GM18526 (cell line): Measurements from ENCODE around the gene KIAA1671.

Experiments used
- POLR2A ChIP-seq: IDR thresholded peaks from 3 replicates; pipeline ENCODE4 v1.6.1; 2011; ENCODE audit not compliant: insufficient read length; ENCODE audit errors: extremely low read depth

The KIAA1671 gene

GRCh38 chr22:25086902-25087282 is 134.4 kb downstream of the KIAA1671 start:
- no peak for TF ChIP-seq POLR2A

GRCh38 chr22:25090225-25090890 is 137.8 kb downstream of the KIAA1671 start:
- TF ChIP-seq POLR2A = no peak

GRCh38 chr22:25091458-25091857 is 138.9 kb downstream of the KIAA1671 start:
- TF ChIP-seq POLR2A = no peak

- TF ChIP-seq POLR2A = no peak
These were observed 139.6 kb downstream of the KIAA1671 start for GRCh38 chr22:25092119-25092518.

GRCh38 chr22:25094579-25094978 is 142.1 kb downstream of the KIAA1671 start:
- no peak for TF ChIP-seq POLR2A

- TF ChIP-seq POLR2A = no peak
These were observed 143.4 kb downstream of the KIAA1671 start for GRCh38 chr22:25095869-25096268.

GRCh38 chr22:25096638-25097405 is 144.3 kb downstream of the KIAA1671 start:
- TF ChIP-seq POLR2A = no peak

- TF ChIP-seq POLR2A = no peak
These were observed 146.0 kb downstream of the KIAA1671 start for GRCh38 chr22:25098445-25099081.

GRCh38 chr22:25099202-25099601 is 146.7 kb downstream of the KIAA1671 start:
- TF ChIP-seq POLR2A = no peak

GRCh38 chr22:25100402-25100801 is 147.9 kb downstream of the KIAA1671 start:
- TF ChIP-seq POLR2A = no peak

- no peak for TF ChIP-seq POLR2A
These were observed 148.4 kb downstream of the KIAA1671 start for GRCh38 chr22:25100948-25101347.

- no peak for TF ChIP-seq POLR2A
These were observed 149.0 kb downstream of the KIAA1671 start for GRCh38 chr22:25101501-25101900.

- TF ChIP-seq POLR2A = no peak
These were observed 149.5 kb downstream of the KIAA1671 start for GRCh38 chr22:25101986-25102385.

GRCh38 chr22:25102722-25103121 is 150.2 kb downstream of the KIAA1671 start:
- no peak for TF ChIP-seq POLR2A

- no peak for TF ChIP-seq POLR2A
These were observed 151.9 kb downstream of the KIAA1671 start for GRCh38 chr22:25104367-25104766.
